Kidney (tissue), 14 donors: ENCODE data around the gene SFSWAP. TPM values are rescaled to one million over a fixed set of nuclear protein-coding genes. Genes with fewer than 3 reads are reported as not detected.

ENCODE experiments used
- DNase-seq, 5 donors: peaks; one replicate each; pipeline ENCODE4 v3.0.0-alpha.2; 2013 to 2020
- FAIRE-seq: peaks from 2 replicates; lab custom pipeline; 2012; peaks lifted over from hg19 to GRCh38; lab: Jason Lieb, UNC
- H3K27ac ChIP-seq, 2 donors: one replicate each; pipeline ENCODE4 v1.7.0; 2013; ENCODE audit warnings: low read depth in 2 of 2, low read length in 2 of 2, inconsistent platforms in 1 of 2
- H3K27me3 ChIP-seq: one replicate; pipeline ENCODE4 v1.7.1; 2013; ENCODE audit warnings: low read length, inconsistent platforms; ENCODE audit not compliant: control insufficient read depth, insufficient read depth
- H3K36me3 ChIP-seq, 3 donors: one replicate each; pipeline versions ENCODE4 v1.7.0 to v1.7.1; 2013; ENCODE audit warnings: low read length in 3 of 3, control low read depth in 1 of 3, inconsistent platforms in 1 of 3; ENCODE audit not compliant: insufficient read depth in 3 of 3, control insufficient read depth in 2 of 3
- H3K4me1 ChIP-seq, 3 donors: one replicate each; pipeline versions ENCODE4 v1.7.0 to v1.7.1; 2013; ENCODE audit warnings: low read length in 3 of 3, inconsistent platforms in 1 of 3, low read depth in 1 of 3; ENCODE audit not compliant: control insufficient read depth in 2 of 3, insufficient read depth in 2 of 3
- H3K4me3 ChIP-seq, 3 donors: one replicate each; pipeline versions ENCODE4 v1.7.0 to v1.8.1; 2013; ENCODE audit warnings: low read length in 3 of 3, control low read depth in 1 of 3, inconsistent platforms in 1 of 3
- H3K9ac ChIP-seq, 3 donors: one replicate each; pipeline versions ENCODE4 v1.7.0 to v1.7.1; 2013; ENCODE audit warnings: low read length in 3 of 3, control low read depth in 1 of 3, inconsistent platforms in 1 of 3
- H3K9me3 ChIP-seq, 3 donors: one replicate each; pipeline versions ENCODE4 v1.7.0 to v1.7.1; 2013; ENCODE audit warnings: low read length in 3 of 3, control low read depth in 1 of 3, inconsistent platforms in 1 of 3; ENCODE audit not compliant: control insufficient read depth in 2 of 3, insufficient read depth in 1 of 3
- CTCF ChIP-seq: IDR thresholded peaks from 3 replicates; pipeline ENCODE4 v1.5.1; 2012; ENCODE audit warnings: mild to moderate bottlenecking, moderate library complexity, borderline replicate concordance; ENCODE audit not compliant: insufficient read depth; ENCODE audit errors: extremely low read depth
- intact Hi-C: fragments of 100-400 bp; cut with DNase I; formaldehyde crosslinking; loops from one replicate; pipeline ENCODE4 v1.11.1; 2022
- polyA plus RNA-seq: library from polyadenylated mRNA; stranded (reverse); fragments of 350-450 nt; fragmentation: Illumina TruSeq; extraction: RNeasy Lipid Tissue Mini Kit (QIAGEN cat#74804); gene quantifications from one replicate; pipeline ENCODE4 v1.2.3, GENCODE V29; 2014; ENCODE audit warnings: low read depth, low replicate concordance; ENCODE audit not compliant: insufficient read depth
- total RNA-seq: library from RNA; stranded (reverse); fragmentation: NEBNext Ultra II Directional; extraction: Animal tissue kit (Norgen Biotek cat#: 25700); gene quantifications from one replicate; pipeline ENCODE4 v1.2.1, GENCODE V29; 2021
- donor health status: control.
- donor health status: control.
- donor health status: control.
- donor health status: control.
- donor health status: control.
- donor health status: DM: yes; HTN: yes; CAD: no.
- donor health status: Normal renal cell carcinoma (clear cell type).

SFSWAP gene
- total and polyA plus RNA-seq, 2 donors from 2014 or later: 13.9 to 46.2 TPM

- Histone ChIP-seq H3K4me3 (no peak overlapping the region), H3K27ac (no peak overlapping the region), H3K36me3 (peaks cover 4 to 42% (median 32%) of the 10 kb centered on the region in 3 donors), H3K9ac (no peak overlapping the region), H3K4me1 (no peaks in the 10 kb centered on the region), H3K27me3 (no peaks in the 10 kb centered on the region), H3K9me3 (no peaks in the 10 kb centered on the region)
- no peak for TF ChIP-seq CTCF
- intact Hi-C loops: no loop called here
- FAIRE-seq (no peak), DNase-seq (no peak)
Observed at GRCh38 chr12:131761638-131762037, 50.7 kb downstream of the SFSWAP start.

GRCh38 chr12:131764738-131765137 is 53.8 kb downstream of the SFSWAP start:
- FAIRE-seq (no peak), DNase-seq (no peak)
- H3K36me3 ChIP-seq: peaks cover 0 to 30% (median 26%) of the 10 kb centered on the region in 3 donors
- no peaks in the 10 kb centered on the region for H3K9me3 ChIP-seq
- no peaks in the 10 kb centered on the region for H3K27me3 ChIP-seq
- no peak for TF ChIP-seq CTCF
- H3K9ac ChIP-seq: no peak overlapping the region
- no peak overlapping the region for H3K27ac ChIP-seq
- no peak overlapping the region for H3K4me3 ChIP-seq
- intact Hi-C loops: no loop called here
- H3K4me1 ChIP-seq: no peaks in the 10 kb centered on the region

GRCh38 chr12:131765961-131766360 is 55.1 kb downstream of the SFSWAP start:
- H3K4me1 ChIP-seq: no peaks in the 10 kb centered on the region
- TF ChIP-seq CTCF: no peak
- H3K9ac ChIP-seq: no peak overlapping the region
- no peak overlapping the region for H3K4me3 ChIP-seq
- H3K9me3 ChIP-seq: no peaks in the 10 kb centered on the region
- DNase-seq (no peak), FAIRE-seq (no peak)
- H3K27ac ChIP-seq: no peak overlapping the region
- no peaks in the 10 kb centered on the region for H3K27me3 ChIP-seq
- H3K36me3 ChIP-seq: peaks cover 0 to 36% (median 26%) of the 10 kb centered on the region in 3 donors
- intact Hi-C loops: no loop called here
